Sigmoid colon (tissue), 3 donors: ENCODE measurements around the gene IPCEF1.

Experiments used
- POLR2A ChIP-seq, 2 donors: fragments of 450-650 bp; IDR thresholded peaks; one replicate each; pipeline ENCODE4 v1.6.1; 2016; ENCODE audit warnings: antibody characterized with exemption in 2 of 2, mild to moderate bottlenecking in 2 of 2, moderate library complexity in 2 of 2
- TF ChIP-seq, protein P1 (sequence below), 4 experiments: fragments of 450-650 bp in 3 of 4; fragments of 200-600 bp in 1 of 4; IDR thresholded peaks; one replicate each; pipeline ENCODE4 v1.5.1; 2016 to 2019; ENCODE audit warnings: antibody characterized with exemption in 4 of 4, mild to moderate bottlenecking in 3 of 4, moderate library complexity in 2 of 4

DNA sequence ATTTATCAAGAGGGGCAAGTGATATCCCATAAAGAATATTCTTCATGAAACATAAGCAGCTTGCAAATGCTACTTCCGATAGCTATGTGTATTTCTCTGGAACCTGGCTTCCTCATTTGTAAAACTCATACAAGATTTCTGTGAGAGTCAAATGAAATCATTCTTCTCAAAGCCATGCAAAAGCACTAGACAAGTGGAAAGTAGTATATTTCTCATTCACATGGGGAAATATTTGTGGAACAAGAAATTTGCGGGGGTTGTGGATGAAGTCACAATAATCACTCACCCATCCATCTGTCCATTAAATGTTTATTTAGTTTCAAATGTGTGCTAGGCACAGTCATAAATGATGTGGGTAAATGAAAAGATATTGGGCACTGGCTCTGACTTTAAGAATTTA, 150.5 kb downstream of the IPCEF1 start:
- TF ChIP-seq, protein P1, sequence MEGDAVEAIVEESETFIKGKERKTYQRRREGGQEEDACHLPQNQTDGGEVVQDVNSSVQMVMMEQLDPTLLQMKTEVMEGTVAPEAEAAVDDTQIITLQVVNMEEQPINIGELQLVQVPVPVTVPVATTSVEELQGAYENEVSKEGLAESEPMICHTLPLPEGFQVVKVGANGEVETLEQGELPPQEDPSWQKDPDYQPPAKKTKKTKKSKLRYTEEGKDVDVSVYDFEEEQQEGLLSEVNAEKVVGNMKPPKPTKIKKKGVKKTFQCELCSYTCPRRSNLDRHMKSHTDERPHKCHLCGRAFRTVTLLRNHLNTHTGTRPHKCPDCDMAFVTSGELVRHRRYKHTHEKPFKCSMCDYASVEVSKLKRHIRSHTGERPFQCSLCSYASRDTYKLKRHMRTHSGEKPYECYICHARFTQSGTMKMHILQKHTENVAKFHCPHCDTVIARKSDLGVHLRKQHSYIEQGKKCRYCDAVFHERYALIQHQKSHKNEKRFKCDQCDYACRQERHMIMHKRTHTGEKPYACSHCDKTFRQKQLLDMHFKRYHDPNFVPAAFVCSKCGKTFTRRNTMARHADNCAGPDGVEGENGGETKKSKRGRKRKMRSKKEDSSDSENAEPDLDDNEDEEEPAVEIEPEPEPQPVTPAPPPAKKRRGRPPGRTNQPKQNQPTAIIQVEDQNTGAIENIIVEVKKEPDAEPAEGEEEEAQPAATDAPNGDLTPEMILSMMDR (IDR thresholded peaks at IDR 0.05) = no peak
- no peak for TF ChIP-seq POLR2A (IDR thresholded peaks at IDR 0.05)
